ENCODE results near the gene STAB1. TPM values are rescaled to one million over a fixed set of nuclear protein-coding genes. Genes with fewer than 3 reads are reported as not detected.

The STAB1 gene
- total RNA-seq, 1 donor from 2014 or later, result 0.16 TPM

GRCh38 chr3:52471371-52472238 lies 23.5 kb upstream of the STAB1 start:
- DNase-seq (ENCODE audit: low spot score), result no peak
- Mint-ChIP-seq H3K36me3 (ENCODE audit: low read depth) (peaks cover 20% of the 10 kb centered on the region), H3K4me3 (no peak overlapping the region), H3K27me3 (ENCODE audit: insufficient read depth) (no peaks in the 10 kb centered on the region), H3K27ac (no peak overlapping the region), H3K4me1 (ENCODE audit: low read depth) (no peaks in the 10 kb centered on the region), H3K9me3 (no peaks in the 10 kb centered on the region)
- intact Hi-C loops (cut with micrococcal nuclease), result no loop called here

DNA sequence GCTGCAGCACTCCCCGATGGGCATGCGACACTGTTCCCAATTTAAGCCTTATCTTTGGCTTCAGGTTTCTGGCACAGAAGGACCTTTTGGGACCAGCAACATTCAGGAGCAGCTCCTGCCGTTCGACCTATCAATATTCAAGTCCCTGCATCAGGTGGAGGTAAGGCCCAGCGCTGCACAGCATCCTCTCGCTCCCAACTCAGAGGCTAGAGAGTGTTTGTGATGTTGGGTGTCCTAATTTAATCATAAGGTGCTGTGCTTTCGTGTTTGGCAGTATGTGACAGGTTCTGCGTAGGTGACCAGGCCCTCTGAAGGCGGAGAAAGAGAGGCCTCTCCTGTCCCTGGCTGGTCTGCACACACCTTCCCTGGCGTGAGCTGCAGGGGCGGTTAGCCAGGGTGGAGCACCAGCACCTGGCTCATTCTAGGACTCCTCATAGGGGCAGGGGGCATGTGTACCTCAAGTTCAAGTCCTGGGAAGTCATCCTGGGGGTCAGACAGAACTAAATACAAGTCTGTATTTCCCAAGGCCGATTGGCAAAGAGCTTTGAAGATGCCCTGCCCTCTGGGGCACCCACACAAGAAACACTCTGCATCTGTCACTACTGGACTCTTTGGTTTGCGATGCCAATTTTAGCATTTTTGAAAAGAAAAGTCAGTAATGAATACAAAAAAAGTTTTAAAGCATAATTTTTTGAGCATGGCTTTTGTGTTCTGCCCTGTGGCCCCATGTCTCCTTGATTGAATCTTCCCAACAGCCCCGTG lies 22.7 kb upstream of the STAB1 start:
- no peak for DNase-seq (ENCODE audit: low spot score)
- H3K4me3 Mint-ChIP-seq, result no peak overlapping the region
- H3K36me3 Mint-ChIP-seq (ENCODE audit: low read depth), result peaks cover 20% of the 10 kb centered on the region
- no peaks in the 10 kb centered on the region for H3K4me1 Mint-ChIP-seq (ENCODE audit: low read depth)
- no peak overlapping the region for H3K27ac Mint-ChIP-seq
- no peaks in the 10 kb centered on the region for H3K9me3 Mint-ChIP-seq
- no peaks in the 10 kb centered on the region for H3K27me3 Mint-ChIP-seq (ENCODE audit: insufficient read depth)
- intact Hi-C loops (cut with micrococcal nuclease), result no loop called here

DNA sequence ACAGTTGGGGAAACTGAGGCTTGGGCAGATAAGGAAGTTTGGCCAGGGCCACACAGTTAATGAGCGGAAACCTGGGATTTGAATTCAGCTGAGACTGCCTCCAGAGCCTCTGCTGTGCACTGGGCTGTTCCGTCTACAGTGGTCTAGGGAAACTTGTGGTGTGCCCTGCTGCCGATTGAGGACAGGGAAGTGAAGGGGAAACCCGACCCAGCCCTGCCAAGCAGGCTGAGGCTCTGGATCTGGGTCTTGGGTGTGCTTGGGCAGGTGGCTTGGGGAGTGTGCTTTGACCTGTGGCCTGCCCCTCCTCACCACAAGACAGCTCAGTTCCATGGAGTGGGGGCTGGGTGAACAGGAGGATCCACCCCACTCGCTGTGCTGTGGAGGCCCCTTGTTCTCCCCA lies 22.1 kb upstream of the STAB1 start:
- Mint-ChIP-seq H3K27me3 (ENCODE audit: insufficient read depth) (no peaks in the 10 kb centered on the region), H3K27ac (no peak overlapping the region), H3K9me3 (no peaks in the 10 kb centered on the region), H3K4me3 (no peak overlapping the region), H3K36me3 (ENCODE audit: low read depth) (peaks cover 21% of the 10 kb centered on the region), H3K4me1 (ENCODE audit: low read depth) (no peaks in the 10 kb centered on the region)
- DNase-seq (ENCODE audit: low spot score), result no peak
- intact Hi-C loops (cut with micrococcal nuclease), result no loop called here

- intact Hi-C loops (cut with micrococcal nuclease), result no loop called here
- peaks cover 29% of the 10 kb centered on the region for H3K36me3 Mint-ChIP-seq (ENCODE audit: low read depth)
- no peaks in the 10 kb centered on the region for H3K4me1 Mint-ChIP-seq (ENCODE audit: low read depth)
- H3K4me3 Mint-ChIP-seq, result no peak overlapping the region
- no peaks in the 10 kb centered on the region for H3K9me3 Mint-ChIP-seq
- DNase-seq (ENCODE audit: low spot score), result no peak
- no peaks in the 10 kb centered on the region for H3K27me3 Mint-ChIP-seq (ENCODE audit: insufficient read depth)
- no peak overlapping the region for H3K27ac Mint-ChIP-seq
Measured at GRCh38 chr3:52477076-52477795, 17.9 kb upstream of the STAB1 start.

- Mint-ChIP-seq H3K27ac (no peak overlapping the region), H3K4me1 (ENCODE audit: low read depth) (no peaks in the 10 kb centered on the region), H3K9me3 (no peaks in the 10 kb centered on the region), H3K4me3 (no peak overlapping the region), H3K27me3 (ENCODE audit: insufficient read depth) (no peaks in the 10 kb centered on the region), H3K36me3 (ENCODE audit: low read depth) (peaks cover 31% of the 10 kb centered on the region)
- intact Hi-C loops (cut with micrococcal nuclease), result no loop called here
- DNase-seq (ENCODE audit: low spot score), result no peak
Measured at GRCh38 chr3:52477796-52478095, 17.4 kb upstream of the STAB1 start.

DNA sequence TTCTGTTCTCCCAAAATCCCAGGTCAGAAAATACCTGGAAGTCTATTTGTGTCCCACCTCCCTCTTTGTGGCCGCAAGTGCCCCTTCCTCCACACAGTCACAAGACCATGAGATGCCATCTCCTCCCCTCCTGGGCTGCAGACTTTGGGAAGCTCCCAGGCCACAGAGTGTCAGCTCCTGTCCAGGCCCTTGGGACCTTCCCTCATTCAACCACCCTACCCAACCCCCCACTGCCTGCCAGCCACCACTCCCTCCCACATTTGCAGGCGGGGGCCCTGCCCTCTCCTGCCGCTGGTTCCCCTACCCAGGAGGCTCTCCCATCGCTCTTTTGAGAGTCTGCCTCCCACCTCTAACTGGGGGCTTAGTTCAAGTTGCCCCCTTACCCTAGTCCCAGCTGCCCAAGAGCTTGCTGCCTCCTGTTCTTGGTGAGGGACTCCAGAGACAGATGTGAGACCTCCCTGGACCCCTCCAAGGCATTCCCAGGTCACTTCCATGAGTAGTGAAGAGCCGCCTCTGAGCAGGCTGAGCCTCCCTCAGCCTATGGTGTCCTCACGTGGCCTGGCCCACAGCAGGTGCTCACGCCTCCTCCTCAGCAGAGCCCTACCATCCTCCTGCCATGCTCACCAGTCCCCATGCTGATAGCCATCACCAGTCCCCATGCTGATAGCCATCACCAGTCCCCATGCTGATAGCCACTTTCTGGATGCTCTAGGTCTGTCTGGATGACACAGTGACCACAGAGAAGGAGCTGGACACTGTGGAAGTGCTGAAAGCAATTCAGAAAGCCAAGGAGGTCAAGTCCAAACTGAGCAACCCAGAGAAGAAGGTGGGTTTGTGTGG lies 15.9 kb upstream of the STAB1 start:
- peaks cover 24% of the 10 kb centered on the region for H3K36me3 Mint-ChIP-seq (ENCODE audit: low read depth)
- intact Hi-C loops (cut with micrococcal nuclease), result no loop called here
- H3K4me1 Mint-ChIP-seq (ENCODE audit: low read depth), result no peaks in the 10 kb centered on the region
- H3K4me3 Mint-ChIP-seq, result no peak overlapping the region
- H3K9me3 Mint-ChIP-seq, result no peaks in the 10 kb centered on the region
- no peak overlapping the region for H3K27ac Mint-ChIP-seq
- H3K27me3 Mint-ChIP-seq (ENCODE audit: insufficient read depth), result no peaks in the 10 kb centered on the region
- DNase-seq (ENCODE audit: low spot score), result no peak

DNA sequence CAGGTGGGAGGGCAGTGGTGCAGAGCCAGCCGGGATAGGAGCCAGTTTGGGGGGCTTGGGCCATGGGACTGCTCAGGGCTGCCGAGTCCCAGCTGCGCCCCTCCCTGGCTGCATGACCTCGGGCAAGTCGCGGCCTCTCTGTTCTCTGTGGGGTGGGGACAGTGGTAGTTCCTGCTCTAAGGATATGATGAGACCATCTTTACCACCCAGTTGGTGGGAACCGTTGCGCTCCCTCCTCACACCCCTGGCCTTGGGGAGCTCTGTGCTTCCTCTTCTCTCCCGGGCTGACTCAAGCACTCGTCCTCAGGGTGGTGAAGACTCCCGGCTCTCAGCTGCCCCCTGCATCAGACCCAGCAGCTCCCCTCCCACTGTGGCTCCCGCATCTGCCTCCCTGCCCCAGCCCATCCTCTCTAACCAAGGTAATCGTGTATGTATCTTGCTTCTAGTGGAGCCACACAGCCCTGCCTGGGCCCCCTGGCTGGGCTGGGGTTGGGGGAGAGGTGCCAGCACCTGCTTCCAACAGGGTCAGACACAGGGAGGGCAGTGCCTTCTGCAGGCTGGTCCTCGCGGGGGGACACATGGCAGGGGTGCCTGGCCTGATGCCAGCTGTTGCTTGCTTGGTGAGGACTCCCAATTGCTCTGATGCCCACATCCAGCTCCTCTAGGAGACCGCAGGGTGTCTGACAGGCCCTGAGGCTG lies 15.1 kb upstream of the STAB1 start:
- peaks cover 24% of the 10 kb centered on the region for H3K36me3 Mint-ChIP-seq (ENCODE audit: low read depth)
- H3K4me1 Mint-ChIP-seq (ENCODE audit: low read depth), result no peaks in the 10 kb centered on the region
- no peaks in the 10 kb centered on the region for H3K27me3 Mint-ChIP-seq (ENCODE audit: insufficient read depth)
- DNase-seq (ENCODE audit: low spot score), result no peak
- intact Hi-C loops (cut with micrococcal nuclease), result no loop called here
- no peak overlapping the region for H3K4me3 Mint-ChIP-seq
- H3K9me3 Mint-ChIP-seq, result no peaks in the 10 kb centered on the region
- no peak overlapping the region for H3K27ac Mint-ChIP-seq

DNA sequence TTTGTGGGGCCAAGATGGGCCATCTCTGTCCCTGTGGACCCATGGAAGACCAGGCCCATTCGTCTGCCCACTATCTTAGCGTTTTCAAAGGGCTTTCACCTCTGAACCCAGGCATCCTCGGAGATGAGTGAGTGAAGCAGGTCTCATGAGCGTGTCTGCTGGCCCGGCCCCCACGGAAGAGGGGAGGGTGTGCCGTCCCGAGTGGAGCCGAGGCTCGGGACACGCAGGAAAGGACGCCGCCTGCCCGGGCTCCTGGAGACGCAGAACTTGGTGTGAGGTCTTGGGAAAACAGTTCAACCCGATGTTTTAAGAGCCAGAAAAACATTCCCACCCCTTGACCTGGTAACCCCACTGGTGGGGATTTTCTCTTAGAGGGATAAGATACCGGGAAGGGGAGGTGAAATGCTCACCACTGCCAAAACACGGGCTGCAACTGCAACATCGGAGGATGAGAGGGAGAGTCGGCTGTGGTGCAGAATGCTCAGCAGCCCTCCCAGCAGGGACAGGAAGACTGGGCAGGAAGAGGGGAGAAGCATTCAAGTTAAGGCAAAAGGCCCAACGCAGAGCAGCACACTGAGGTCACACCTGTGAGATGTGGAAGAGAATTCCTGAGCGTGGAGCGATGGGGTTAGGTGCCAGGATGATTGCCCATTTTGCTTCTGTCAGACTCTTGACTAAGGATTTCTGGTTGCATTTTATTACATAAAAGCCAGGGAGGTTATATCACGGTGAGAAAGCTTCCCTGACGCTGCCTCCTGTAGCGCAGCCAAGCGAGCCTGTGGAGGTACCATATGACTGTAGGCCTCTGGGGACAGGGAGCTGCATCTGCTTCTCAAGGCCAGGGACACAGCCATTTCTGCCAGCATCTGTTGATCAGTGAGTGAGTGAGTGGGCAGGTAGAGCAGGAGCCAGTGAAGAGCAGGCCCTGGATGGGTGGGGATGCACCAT lies 14.1 kb upstream of the STAB1 start:
- intact Hi-C loops (cut with micrococcal nuclease), result no loop called here
- Mint-ChIP-seq H3K9me3 (no peaks in the 10 kb centered on the region), H3K4me1 (ENCODE audit: low read depth) (no peaks in the 10 kb centered on the region), H3K27me3 (ENCODE audit: insufficient read depth) (no peaks in the 10 kb centered on the region), H3K4me3 (no peak overlapping the region), H3K36me3 (ENCODE audit: low read depth) (peaks cover 20% of the 10 kb centered on the region), H3K27ac (no peak overlapping the region)
- DNase-seq (ENCODE audit: low spot score), result no peak

DNA sequence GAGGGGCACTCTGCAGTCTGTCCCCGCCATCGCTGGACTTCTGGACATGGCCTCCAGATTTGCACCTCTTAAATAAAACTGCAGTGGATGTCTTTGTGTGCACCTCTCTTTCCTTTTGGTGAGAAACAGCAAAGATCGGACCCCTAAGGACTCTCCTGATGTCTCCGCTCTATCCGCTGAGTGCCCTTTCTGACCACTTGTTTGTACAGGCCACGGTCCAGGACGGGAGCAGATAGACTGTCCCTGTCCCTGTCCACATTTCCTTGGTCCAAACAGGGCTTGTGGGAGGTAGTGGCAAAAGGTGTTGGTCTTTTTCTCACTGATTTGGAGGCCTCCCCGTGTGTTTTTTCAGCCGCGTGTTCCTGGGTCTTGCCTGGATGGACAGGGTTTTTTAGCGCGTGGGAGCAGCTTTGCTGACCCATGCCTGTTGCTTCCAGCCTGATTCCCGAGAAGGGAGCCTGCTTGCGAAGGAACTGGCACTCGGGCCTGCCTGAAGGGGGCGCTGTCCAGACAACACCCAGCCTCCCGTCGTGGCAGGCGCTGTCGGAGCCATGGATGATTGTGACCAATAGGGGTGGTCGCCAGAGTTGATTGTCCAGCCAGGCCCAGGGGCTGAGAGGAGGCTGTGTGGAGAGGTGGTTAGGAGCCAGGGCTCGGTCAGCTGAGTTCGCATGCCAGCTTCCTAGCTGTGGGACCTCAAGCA lies 13.2 kb upstream of the STAB1 start:
- H3K36me3 Mint-ChIP-seq (ENCODE audit: low read depth), result peaks cover 20% of the 10 kb centered on the region
- no peak for DNase-seq (ENCODE audit: low spot score)
- intact Hi-C loops (cut with micrococcal nuclease), result no loop called here

GRCh38 chr3:52483081-52483480 lies 12.1 kb upstream of the STAB1 start:
- Mint-ChIP-seq H3K27me3 (ENCODE audit: insufficient read depth) (no peaks in the 10 kb centered on the region), H3K36me3 (ENCODE audit: low read depth) (peaks cover 21% of the 10 kb centered on the region), H3K4me3 (no peak overlapping the region), H3K9me3 (no peaks in the 10 kb centered on the region), H3K27ac (no peak overlapping the region), H3K4me1 (ENCODE audit: low read depth) (no peaks in the 10 kb centered on the region)
- intact Hi-C loops (cut with micrococcal nuclease), result no loop called here
- no peak for DNase-seq (ENCODE audit: low spot score)

More for the DNA sequence above, 13.2 kb upstream of the STAB1 start:
- Mint-ChIP-seq H3K4me3 (no peak overlapping the region), H3K9me3 (no peaks in the 10 kb centered on the region), H3K27me3 (ENCODE audit: insufficient read depth) (no peaks in the 10 kb centered on the region), H3K27ac (no peak overlapping the region), H3K4me1 (ENCODE audit: low read depth) (no peaks in the 10 kb centered on the region)

All from activated T-helper 1 cell treated with anti-CD3 and anti-CD28 coated beads, Interleukin-12 subunit alpha, Interleukin-12 subunit beta, Interleukin-2, Interleukin-4 antibody, amounts not matched to agents 30 ng/mL and 10 ng/mL and 1 ng/mL, durations not matched to agents 14 hours and 24 hours and 36 hours (primary cell).